Measurements from ENCODE around the gene KPNA6. TPM values are rescaled to one million over a fixed set of nuclear protein-coding genes. Genes with fewer than 3 reads are reported as not detected.

KPNA6 gene
- total and polyA plus RNA-seq, 2 of the 13 experiments (the other 11 are each of a cell fraction or from before 2014, with no cell fraction given) = 22.0 to 47.5 TPM

GRCh38 chr1:32072622-32073298, 35.1 kb upstream of the KPNA6 start, which contains the start of gene TMEM39B (continued):
- TF ChIP-seq SMAD1 (CRISPR knock-in tag; IDR thresholded peaks at IDR 0.05; ENCODE audit: borderline replicate concordance, low read depth) (no peak), SNAPC5 (CRISPR knock-in tag; IDR thresholded peaks at IDR 0.05; ENCODE audit: borderline replicate concordance) (peak; percentile 96), GATAD1 (CRISPR knock-in tag; IDR thresholded peaks at IDR 0.05) (peak; percentile 67), ZNF329 (CRISPR knock-in tag; IDR thresholded peaks at IDR 0.05; ENCODE audit: low read depth) (no peak), YEATS2 (CRISPR knock-in tag; IDR thresholded peaks at IDR 0.05; ENCODE audit: borderline replicate concordance) (no peak; the same call in 1 of the 2 replicates), NR3C1 (CRISPR knock-in tag; IDR thresholded peaks at IDR 0.05) (no peak), POGK (CRISPR knock-in tag; conservative IDR thresholded peaks at IDR 0.05) (peak; percentile 88), ZNF564 (CRISPR knock-in tag; IDR thresholded peaks at IDR 0.05) (no peak), ZNF768 (CRISPR knock-in tag; IDR thresholded peaks at IDR 0.05) (no peak; the same call in 1 of the 2 replicates), GABPB1 (CRISPR knock-in tag; IDR thresholded peaks at IDR 0.05) (peak; percentile 77; the same call in 1 of the 2 replicates), ZBTB25 (CRISPR knock-in tag; IDR thresholded peaks at IDR 0.05) (peak; percentile 88), IKZF1 (IDR thresholded peaks at IDR 0.05) (no peak), ZNF569 (CRISPR knock-in tag; IDR thresholded peaks at IDR 0.05; ENCODE audit: borderline replicate concordance) (no peak), ZNF367 (CRISPR knock-in tag; IDR thresholded peaks at IDR 0.05; ENCODE audit: borderline replicate concordance) (no peak), PRDM10 (CRISPR knock-in tag; IDR thresholded peaks at IDR 0.05; ENCODE audit: low read depth) (no peak), ZNF432 (CRISPR knock-in tag; IDR thresholded peaks at IDR 0.05; ENCODE audit: borderline replicate concordance) (no peak), FIP1L1 (IDR thresholded peaks at IDR 0.05; ENCODE audit: borderline replicate concordance, insufficient read depth, low read depth, low read length) (no peak), CSRNP2 (CRISPR knock-in tag; conservative IDR thresholded peaks at IDR 0.05; ENCODE audit: low read depth) (no peak), MLLT10 (CRISPR knock-in tag; IDR thresholded peaks at IDR 0.05) (no peak), PHF5A (CRISPR knock-in tag; IDR thresholded peaks at IDR 0.05; ENCODE audit: low read depth, unreplicated experiment) (no peak), FOXO1 (CRISPR knock-in tag; IDR thresholded peaks at IDR 0.05) (no peak), ZNF180 (CRISPR knock-in tag; IDR thresholded peaks at IDR 0.05; ENCODE audit: borderline replicate concordance, low read depth) (no peak)
